Nephron (organoid): ENCODE data around the gene OR56A5.

ENCODE experiments used
- H3K27ac Mint-ChIP-seq, 3 experiments: 2 replicates each; pipeline ENCODE4 v1.8.0; 2020; ENCODE audit warnings: mixed read lengths in 3 of 3, mild to moderate bottlenecking in 2 of 3, moderate library complexity in 1 of 3
- H3K27me3 Mint-ChIP-seq: 2 replicates; pipeline ENCODE4 v1.8.0; 2021; ENCODE audit warnings: low read depth, mild to moderate bottlenecking, moderate library complexity, mixed read lengths
- H3K36me3 Mint-ChIP-seq: 2 replicates; pipeline ENCODE4 v1.8.0; 2020; ENCODE audit warnings: low read depth, mixed read lengths
- H3K4me1 Mint-ChIP-seq: 2 replicates; pipeline ENCODE4 v1.8.0; 2020; ENCODE audit warnings: mixed read lengths
- H3K4me3 Mint-ChIP-seq, 3 experiments: 2 replicates each; pipeline ENCODE4 v1.8.0; 2020; ENCODE audit warnings: mild to moderate bottlenecking in 3 of 3, mixed read lengths in 3 of 3, moderate library complexity in 2 of 3
- H3K9me3 Mint-ChIP-seq: 2 replicates; pipeline ENCODE4 v1.8.0; 2020; ENCODE audit warnings: mixed read lengths
- CTCF ChIP-seq, 3 experiments: fragments of 200-600 bp; sonication (generic); IDR thresholded peaks; one replicate each; pipeline ENCODE4 v1.5.0; 2021; ENCODE audit warnings: antibody characterized with exemption in 3 of 3; ENCODE audit not compliant: unreplicated experiment in 3 of 3

Gene OR56A5

GRCh38 chr11:5968394-5968793, at the start of gene OR56A5:
Gene OR56A5 (minus strand): TSS chr11:5968494. CDS start chr11:5968494, 0 bp downstream.
- Mint-ChIP-seq H3K27ac (no peak within 1 kb of the TSS), H3K36me3 (no peaks in the 10 kb centered on the region), H3K27me3 (no peaks in the 10 kb centered on the region), H3K4me1 (no peaks in the 10 kb centered on the region), H3K9me3 (peaks cover 12% of the 10 kb centered on the region), H3K4me3 (no peak within 1 kb of the TSS)
- no peak for TF ChIP-seq CTCF (IDR thresholded peaks at IDR 0.05; ENCODE audit: unreplicated experiment in 3 of 3)

- no peak overlapping the region for H3K27ac Mint-ChIP-seq
- no peaks in the 10 kb centered on the region for H3K4me1 Mint-ChIP-seq
- H3K9me3 Mint-ChIP-seq, result peaks cover 2% of the 10 kb centered on the region
- TF ChIP-seq CTCF (IDR thresholded peaks at IDR 0.05; ENCODE audit: unreplicated experiment in 3 of 3), result no peak
- no peak overlapping the region for H3K4me3 Mint-ChIP-seq
- peaks cover 8% of the 10 kb centered on the region for H3K27me3 Mint-ChIP-seq
- H3K36me3 Mint-ChIP-seq, result no peaks in the 10 kb centered on the region
These were observed 44.7 kb upstream of the OR56A5 start for GRCh38 chr11:6013042-6013441.

GRCh38 chr11:6012035-6012668, 43.9 kb upstream of the OR56A5 start:
- H3K27ac Mint-ChIP-seq, result no peak overlapping the region
- H3K4me3 Mint-ChIP-seq, result no peak overlapping the region
- H3K36me3 Mint-ChIP-seq, result no peaks in the 10 kb centered on the region
- H3K9me3 Mint-ChIP-seq, result peaks cover 2% of the 10 kb centered on the region
- TF ChIP-seq CTCF (IDR thresholded peaks at IDR 0.05; ENCODE audit: unreplicated experiment in 3 of 3), result no peak
- peaks cover 8% of the 10 kb centered on the region for H3K27me3 Mint-ChIP-seq
- H3K4me1 Mint-ChIP-seq, result no peaks in the 10 kb centered on the region

- Mint-ChIP-seq H3K4me3 (no peak within 1 kb of the TSS), H3K4me1 (no peaks in the 10 kb centered on the region), H3K9me3 (no peaks in the 10 kb centered on the region), H3K27me3 (peaks cover 4% of the 10 kb centered on the region), H3K27ac (no peak within 1 kb of the TSS), H3K36me3 (no peaks in the 10 kb centered on the region)
- TF ChIP-seq CTCF (IDR thresholded peaks at IDR 0.05; ENCODE audit: unreplicated experiment in 3 of 3), result no peak
These were observed 38.6 kb upstream of the OR56A5 start, which contains the start of gene OR56A4 for GRCh38 chr11:6006846-6007245. Gene OR56A4 (minus strand): TSS chr11:6006946. CDS start chr11:6002992, 3,954 bp downstream.

- Mint-ChIP-seq H3K4me3 (no peak overlapping the region), H3K36me3 (no peaks in the 10 kb centered on the region), H3K4me1 (no peaks in the 10 kb centered on the region)
These were observed 38.1 kb upstream of the OR56A5 start for GRCh38 chr11:6006395-6006794.

More at GRCh38 chr11:6006395-6006794, 38.1 kb upstream of the OR56A5 start:
- Mint-ChIP-seq H3K9me3 (no peaks in the 10 kb centered on the region), H3K27ac (no peak overlapping the region), H3K27me3 (peaks cover 4% of the 10 kb centered on the region)
- TF ChIP-seq CTCF (IDR thresholded peaks at IDR 0.05; ENCODE audit: unreplicated experiment in 3 of 3), result no peak
